HG03457 (cell line): ENCODE data around the gene GJB2.
"Not testable (repeated sequence)": the region's sequence is repeated elsewhere in the genome, so short reads cannot be mapped to it uniquely, and the experiment has no call there.

Experiments used
- ATAC-seq: cut with Tn5 transposase; IDR thresholded peaks from one replicate; pipeline ENCODE4 v1.9.1; 2021; ENCODE audit warnings: moderate number of reproducible peaks; ENCODE audit not compliant: unreplicated experiment

Gene GJB2

DNA sequence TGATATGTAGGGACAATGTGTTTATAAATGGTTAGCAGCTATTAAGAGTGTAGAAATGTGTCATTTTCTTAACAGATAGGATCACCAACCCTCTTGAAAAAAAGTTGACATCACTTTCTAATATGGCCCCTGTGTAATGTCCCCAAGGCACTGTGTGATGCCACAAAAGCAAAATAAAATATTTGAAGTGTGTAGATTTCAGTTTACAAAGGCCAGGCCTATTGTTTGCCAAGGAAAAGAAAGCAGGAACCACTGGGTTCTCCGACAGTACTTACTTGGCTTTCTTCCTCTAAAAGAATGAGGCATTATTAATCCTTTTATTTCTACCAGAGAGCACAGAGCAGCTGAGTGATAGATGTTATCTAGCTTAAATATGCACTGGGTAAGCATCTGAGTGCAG lies 21.4 kb downstream of the GJB2 start:
- ATAC-seq, result no peak

DNA sequence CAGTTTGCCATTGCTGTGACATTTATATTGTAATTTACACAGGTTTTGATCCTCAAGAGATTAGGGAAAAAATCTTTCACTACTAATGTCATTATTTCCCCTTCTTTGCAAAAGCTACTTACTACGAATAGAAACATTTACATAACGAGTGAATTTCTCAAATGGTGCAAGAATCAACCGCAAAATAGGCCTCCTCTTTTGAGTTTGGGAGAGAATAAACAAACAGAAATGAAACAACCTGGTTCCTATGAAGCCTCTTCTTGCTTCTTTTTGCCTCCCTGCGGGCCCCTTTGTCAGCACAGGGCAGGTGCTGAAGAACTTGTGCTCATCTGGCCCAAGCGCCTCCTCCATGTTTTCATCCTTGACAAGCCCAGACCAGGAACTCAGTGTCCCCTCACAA lies 21.8 kb downstream of the GJB2 start:
- no peak for ATAC-seq

DNA sequence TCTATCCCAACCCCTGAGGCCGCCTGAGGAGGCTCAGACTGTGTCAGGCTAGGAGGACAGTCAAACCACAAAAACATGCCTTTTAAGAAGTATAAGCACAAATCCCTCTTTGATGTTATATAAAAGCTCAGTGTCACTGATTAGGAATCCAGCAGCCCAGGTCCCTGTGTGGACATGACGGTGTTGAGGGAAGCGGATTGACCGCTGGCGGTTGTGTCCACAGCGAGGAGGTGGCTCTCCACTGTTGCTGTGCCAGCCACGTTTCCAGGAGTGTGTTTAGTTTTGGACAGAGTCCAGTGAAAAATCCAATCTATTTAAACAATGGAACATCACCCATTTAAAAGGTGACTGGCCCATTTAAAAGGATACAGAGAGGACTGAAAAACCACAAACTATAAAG lies 24.3 kb downstream of the GJB2 start:
- ATAC-seq, result no peak

DNA sequence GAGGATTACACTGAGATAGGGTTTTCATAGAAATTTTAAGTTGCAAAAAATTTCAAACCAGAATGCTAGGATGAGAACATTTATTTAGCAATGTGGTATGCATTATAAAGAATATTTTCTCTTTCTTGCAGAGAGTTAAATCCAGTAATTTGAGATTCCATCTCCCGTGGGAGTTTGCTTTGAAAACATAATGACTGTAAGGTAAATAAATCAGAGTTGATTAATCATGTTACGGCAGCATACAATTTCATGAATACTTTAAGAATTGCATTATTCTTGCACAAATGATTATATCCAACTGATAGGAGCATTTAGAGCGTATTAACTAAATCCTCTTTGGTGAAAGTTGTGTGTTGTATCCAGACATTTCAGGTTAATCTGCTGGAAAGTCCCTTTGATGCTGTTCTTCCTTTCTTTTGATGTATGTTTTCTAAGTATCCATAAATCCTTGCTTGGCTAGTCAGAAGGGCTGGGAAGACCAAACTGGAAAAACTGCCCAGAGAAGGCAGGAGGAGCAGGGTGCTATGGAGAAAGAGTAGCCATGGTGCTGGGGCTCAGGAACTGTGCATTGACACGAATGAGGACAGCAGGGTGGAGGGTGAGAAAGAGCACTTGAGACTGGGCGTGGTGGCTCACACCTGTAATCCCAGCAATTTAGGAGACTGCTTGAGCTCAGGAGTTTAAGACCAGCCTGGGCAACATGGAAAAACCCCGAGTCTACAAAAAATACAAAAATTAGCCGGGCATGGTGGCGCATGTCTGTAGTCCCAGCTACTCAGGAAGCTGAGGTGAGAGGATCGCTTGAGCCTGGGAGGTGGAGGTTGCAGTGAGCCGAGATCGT lies 27.1 kb downstream of the GJB2 start:
- no peak for ATAC-seq

DNA sequence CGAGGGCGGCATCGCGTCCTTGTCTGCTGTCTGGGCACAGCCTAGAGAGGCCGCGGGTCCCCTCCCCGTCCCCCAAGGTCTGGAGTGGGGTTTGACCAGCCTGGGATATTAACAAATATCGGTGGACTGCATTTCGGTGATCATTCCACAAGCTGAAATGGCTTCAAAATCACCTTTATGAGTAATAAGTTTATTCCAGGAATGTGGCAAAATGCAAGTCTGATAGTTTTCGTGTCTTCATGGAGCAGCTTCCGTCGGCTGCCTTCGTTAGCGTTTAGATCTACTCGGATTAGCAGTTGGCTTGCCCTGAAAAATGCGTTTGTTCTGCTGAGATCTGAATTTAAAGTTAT lies 30.8 kb downstream of the GJB2 start:
- ATAC-seq, result no peak

DNA sequence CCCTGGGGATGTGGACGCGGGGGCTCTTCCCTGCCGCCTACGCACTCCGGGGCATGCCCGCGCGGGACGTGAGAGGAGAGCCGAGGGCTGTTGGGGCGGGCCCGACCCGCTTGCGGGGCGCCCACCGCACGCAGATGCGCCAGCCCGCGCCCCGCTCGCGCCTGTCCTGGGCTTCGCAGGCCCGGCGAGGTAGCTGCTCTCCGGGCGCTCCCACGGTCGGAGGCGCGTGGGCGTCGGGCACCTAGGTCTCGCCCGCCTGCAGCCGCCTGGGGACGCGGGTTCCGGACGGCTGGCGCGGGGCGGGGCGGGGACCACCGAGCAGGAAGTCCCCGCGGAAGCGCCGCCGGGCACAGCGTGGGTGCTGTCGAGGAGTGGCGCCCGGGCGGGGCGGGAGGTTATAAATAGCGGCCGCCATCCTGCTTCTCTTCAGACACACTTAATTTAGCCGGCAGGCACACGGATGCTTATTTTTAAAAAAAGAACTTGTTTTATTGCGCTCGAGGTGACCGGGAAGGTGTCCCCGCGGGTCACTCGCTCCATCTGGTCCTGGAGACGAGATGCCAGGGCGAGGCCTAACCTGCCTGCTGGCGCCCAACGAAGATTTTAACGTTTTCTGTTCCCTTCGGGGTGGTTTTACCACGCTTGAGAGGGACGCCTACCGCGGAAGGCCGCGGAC lies 31.3 kb downstream of the GJB2 start:
- peak; percentile 48 for ATAC-seq

DNA sequence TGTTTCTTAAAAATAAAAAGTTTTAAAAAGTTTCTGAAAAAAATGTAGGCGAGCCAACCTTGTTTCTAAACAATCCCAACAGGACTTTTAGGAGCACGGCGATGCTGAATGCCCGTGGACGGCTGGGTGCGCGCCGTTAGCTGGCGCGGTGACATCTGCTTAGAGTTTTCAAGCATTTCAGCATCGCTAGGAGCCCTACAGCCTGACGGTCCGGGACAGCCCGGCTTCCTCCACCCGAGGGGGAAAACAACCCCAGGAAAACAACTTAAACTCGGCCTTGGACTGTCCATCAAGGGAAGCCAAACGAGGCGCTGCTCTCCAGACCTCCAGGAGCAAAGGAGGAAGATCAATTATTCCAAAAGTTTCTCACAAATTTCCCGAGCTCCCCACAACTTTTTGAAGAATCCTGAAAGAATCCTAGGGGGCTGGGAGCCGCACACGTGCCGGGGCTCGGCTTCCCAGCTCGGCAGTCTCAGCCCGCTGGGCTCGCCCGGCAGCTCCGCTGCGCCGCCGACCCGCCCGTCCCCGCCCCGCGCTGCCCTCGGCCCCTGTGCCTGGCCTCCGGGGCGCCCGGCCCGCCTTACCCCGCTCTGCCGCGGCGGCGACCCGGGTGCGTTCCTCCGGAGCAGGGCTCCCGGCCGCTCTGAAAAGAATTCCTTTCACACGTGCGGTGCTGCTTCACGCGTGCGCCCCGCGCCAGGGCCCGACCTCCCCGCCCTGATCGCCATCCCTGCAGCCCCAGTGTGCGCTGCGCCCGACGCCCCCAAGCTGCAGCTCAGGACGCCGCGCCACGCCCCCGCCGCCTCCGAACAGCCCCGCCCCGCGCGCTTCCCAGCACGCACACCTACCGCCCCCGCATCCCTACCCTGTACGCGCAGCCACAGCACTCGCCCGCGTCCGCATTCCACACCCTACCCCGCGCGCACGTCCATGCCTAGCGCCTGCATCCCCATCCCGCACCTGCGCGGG lies 32.1 kb downstream of the GJB2 start, which contains the start of gene GJA3:
Gene GJA3, minus strand, starts transcription at position 747 of the 969 bp plus-strand sequence. CDS start 17,764 bp downstream, outside the sequence.
- peak; percentile 48 for ATAC-seq

DNA sequence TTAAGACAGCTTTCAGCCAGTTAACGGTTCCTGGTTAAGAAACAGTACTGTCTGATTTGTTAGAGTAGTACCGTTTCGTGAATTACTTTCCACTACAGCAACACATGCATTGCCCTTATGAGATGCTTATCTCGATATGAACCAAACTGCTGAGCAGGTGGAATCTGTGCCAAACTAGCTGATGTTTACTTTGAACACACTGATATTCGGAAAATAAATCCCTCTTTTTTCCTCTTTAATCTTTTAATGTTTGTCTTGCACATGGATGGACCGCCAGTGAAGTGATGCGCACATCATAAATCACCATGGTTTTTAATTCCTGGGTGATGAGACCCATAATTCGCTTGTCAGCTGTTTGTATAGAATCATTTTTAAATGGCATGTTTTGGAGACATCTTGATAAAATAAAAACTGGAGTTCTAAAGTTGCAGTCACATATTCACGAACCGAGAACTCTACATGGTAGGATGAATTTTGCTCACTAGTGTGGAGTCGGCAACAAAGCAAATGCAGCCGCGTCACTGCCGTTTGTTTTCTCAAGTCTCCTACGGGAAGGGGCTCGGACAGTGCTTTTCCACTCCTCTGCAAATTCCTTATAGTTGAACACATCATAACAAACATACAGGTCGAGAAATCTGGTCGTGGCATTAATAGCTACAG lies 33.0 kb downstream of the GJB2 start:
- no peak for ATAC-seq

DNA sequence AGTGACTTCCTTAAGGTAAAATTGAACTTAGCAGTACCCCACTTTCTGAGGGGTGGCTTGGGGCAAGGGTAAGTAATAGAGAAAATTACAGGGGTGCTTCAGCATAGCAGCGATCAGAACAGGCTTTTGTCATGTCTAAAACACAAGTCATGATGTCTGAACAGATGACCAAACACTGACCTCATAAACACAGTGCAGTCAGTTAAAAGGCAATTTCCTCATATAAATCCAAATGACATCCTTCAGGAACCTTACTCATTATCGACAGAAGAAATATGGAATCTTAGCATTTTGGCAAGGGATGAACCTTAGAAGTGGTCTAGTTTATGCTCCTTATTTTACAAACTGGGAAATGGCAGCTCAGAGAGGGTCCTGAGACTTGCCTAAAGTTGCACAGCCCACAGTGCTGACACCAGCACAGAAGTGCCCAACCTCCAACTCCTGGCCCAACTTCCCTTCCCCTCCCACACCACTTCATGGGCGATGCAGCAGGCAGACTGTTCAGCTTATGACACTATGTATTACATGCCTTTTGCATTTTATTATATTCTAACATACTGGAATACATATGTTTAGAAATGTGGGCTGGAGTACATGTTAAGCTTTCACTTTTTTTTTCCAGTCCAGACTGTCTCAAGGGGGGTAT lies 35.5 kb downstream of the GJB2 start:
- no peak for ATAC-seq

DNA sequence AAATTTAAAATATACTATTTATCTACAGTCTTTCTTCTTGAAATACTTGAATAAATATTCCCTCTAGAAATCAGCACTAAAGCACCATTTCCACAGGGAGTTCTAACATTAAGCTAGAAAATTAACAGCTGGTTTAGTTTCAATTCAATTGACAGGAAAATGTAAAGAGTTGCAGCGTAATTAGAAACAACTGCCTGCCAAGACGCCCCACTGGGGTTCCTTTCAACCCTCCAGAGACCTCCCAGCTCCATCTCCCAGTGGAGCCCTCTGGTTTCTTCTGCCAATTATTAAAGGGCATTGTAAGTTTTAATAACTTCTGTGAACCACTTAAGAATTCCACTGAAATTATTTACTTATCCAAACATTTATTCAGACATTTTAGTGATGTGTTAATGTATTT lies 36.0 kb downstream of the GJB2 start:
- no peak for ATAC-seq

DNA sequence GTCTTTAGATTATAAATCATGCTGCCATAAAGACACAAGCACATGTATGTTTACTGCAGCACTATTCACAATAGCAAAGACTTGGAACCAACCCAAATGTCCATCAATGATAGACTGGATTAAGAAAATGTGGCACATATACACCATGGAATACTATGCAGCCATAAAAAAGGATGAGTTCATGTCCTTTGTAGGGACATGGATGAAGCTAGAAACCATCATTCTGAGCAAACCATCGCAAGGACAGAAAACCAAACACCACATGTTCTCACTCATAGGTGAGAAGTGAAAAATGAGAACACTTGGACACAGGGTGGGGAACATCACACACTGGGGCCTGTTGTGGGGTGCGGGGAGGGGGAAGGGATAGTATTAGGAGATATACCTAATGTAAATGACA lies 39.4 kb downstream of the GJB2 start:
- ATAC-seq, result not testable (repeated sequence)

DNA sequence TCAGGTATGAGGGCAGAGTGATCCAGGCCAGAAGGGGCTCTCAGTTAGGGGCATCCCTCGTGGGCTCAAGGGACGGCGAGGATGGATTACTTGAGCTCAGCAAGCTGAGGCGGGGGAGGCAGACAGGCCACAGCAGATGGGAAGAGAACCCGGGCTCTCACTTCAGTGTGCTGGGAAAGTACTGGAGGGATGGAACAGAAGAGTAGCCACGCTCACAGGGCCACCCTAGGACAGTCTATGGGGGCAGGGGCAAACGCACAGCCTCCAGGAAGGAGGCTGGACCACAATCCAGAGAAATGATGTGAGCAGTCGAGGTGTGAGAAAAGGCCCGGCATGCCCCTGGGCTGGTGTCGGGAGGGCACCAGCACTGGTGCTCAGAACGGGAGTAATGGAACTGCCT lies 41.1 kb downstream of the GJB2 start:
- no peak for ATAC-seq

DNA sequence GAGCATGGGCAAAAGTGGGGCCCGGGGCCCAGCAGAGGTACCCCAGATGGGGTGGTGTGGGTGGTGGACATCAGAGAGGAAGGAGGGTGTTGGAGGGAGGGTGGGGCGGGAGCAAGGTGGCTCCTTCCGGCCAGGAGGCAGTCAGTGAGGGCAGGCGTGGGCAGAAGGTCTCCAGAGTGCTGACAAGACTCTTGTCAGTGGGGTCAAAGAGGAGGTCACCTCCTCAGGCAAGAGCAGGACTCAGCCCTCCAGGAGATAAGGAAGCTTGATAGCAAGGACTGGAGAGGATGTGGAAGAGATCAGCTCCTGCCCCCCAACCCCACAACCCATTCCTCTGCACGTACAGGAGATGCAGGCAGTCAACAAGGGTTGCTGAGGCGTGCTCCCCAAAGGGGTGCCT lies 41.7 kb downstream of the GJB2 start:
- no peak for ATAC-seq

DNA sequence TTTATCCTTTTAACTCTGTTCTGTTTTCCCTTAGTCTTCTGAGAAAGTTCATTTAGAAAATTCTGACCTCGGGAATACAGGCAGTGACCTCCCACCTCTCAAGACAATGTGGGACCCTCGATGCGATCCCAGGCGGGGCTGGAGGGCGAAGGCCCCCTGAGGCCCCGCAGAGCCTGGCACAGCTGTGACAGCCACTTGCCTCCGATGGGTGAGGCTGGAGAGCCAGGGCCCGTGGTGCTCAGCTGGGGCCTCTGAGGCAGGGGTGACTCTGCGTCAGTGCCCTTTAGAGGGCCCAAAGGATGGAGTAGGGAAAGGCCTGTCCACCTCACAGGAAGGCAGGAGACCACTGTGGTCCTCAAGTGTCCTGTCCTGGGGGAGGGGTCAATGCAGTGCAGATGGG lies 42.2 kb downstream of the GJB2 start:
- no peak for ATAC-seq

DNA sequence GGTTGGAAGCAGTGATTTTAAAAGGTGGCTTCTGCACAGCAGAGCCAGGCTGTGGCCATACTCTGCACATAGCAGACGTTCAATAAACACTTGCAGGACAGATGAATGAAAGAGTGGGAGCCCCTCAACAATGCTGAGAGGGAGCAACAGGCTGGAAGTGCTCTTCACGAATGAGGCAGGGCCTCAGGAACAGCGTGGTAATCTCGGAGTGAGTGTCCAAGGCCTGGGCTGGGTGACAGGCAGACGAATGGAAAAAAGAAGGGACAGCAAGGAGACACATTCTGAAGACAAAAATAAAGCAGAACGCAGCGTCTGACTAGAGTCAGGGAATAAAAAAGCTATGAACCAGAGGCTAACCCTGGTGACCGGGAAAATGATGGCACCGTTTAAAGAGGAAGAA lies 43.0 kb downstream of the GJB2 start:
- ATAC-seq, result no peak

DNA sequence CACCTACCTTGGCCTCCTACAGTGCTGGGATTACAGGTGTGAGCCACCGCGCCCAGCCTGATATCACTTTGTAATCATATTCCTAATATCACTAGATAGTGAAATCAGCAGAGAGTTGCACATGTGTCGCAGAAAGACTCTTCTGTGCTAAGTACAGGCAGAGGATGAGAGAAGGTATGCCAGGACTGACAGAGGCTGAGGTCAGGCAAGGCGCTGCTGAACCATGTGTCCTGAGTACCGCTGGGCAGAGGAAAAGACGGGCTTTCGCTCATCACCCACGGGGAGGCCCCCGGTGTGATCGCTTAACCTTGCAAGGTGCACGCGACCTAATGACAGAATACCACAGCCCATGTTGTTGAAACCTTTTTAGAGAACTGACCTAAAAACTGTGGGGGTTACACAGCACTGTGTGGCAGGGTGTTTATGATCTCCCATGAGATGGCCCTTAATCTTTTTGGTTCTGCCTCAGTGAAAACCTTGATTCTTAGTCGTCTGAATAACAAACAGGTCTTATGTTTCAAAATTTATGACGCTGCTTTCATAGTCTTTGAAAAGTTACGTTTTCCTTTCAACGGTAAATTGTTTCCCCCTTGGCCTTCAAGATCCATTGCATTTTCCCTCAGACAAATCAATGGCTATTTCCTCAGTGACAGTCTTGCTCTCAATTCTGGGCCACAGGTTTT lies 44.1 kb downstream of the GJB2 start:
- ATAC-seq, result no peak

DNA sequence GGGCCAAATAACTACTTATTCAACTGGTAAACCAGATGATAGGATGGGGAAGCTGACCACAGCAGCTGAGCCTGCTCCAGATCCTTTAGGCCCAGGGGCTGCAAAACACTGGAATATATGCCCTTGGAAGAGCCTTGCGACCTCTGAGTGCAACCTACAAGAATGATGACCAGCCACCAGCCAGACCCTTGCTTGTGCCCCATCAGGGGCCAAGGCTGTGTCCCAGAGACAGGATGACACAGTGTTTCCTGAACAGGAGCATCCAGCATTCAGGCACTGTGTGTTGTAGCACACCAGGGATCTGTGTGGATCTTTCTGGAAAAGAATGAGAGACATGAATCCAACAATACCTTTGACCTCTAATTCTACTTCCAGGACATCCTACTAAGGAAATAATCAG lies 46.4 kb downstream of the GJB2 start:
- no peak for ATAC-seq

DNA sequence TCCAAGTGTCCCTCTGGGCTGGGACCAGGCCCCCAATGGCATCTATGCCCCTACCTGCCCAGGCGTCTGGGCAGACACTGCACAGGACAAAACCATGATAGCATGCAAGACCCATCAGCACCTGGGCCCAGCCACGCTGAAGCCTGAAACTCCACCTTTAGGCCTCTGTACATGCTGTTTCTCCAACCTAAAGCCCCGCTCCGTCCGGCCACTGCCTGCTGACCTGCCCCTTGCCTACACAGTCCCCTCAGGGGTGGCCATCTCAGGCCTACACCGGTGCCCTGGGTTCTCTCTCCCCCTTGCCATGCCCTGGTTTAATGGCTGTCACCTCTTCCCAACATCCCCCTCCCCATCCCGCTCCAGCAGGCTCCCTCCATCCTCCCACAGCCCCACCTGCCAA lies 47.2 kb downstream of the GJB2 start:
- no peak for ATAC-seq

DNA sequence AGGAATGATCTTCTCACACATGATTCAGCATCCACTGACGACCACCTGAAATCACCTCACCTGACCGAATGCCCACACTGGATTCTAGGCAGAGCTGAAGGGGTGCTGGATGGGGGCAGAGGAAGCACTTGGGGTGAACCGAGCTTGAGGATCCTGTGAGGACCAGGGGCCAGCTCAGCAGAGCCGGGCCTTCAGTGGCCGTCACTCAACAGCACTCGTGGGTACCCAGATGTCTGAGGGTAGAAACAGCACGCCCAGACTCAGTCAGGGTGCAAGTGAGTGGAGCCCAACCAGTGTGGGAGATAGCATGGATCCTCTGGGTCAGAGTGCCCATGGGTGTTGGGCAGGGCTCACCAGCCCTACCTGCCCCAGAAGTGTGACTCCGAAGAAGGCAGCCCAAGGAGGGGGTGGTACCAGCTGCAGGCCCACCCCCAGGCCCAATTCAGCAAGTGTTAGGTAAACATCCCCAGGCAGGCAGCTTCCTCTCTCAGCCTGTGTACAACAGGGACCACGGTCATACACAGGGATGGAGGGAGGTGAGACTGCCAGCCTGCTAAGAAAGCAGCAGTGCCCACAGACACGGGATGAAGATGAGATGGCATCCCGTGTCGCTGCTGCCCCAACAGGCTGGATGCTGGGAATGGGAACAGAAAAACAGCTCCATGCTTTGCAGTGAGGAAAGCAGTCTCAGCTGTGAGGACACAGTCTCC lies 48.4 kb downstream of the GJB2 start:
- ATAC-seq, result no peak
